Stimulated activated effector memory CD8-positive, alpha-beta T cell treated with anti-CD3 and anti-CD28 coated beads, Interleukin-12 subunit alpha, Interleukin-12 subunit beta, amount 100 ng/mL, for 72 hours (primary cell): ENCODE results near the gene ARHGAP28.

Source experiments
- ATAC-seq: fragments of 150-1000 bp; cut with Tn5 transposase; 2 replicates; pipeline ENCODE4 v1.10.0; 2021
- DNase-seq, 2 donors: peaks; one replicate each; pipeline ENCODE4 v3.0.0; 2021 to 2022; ENCODE audit warnings: low spot score in 2 of 2
- H3K27ac Mint-ChIP-seq: one replicate; pipeline ENCODE4 v1.8.0; 2022; ENCODE audit warnings: mild to moderate bottlenecking, mixed read lengths
- H3K36me3 Mint-ChIP-seq: one replicate; pipeline ENCODE4 v1.8.0; 2022; ENCODE audit warnings: mild to moderate bottlenecking, mixed read lengths
- H3K4me1 Mint-ChIP-seq: one replicate; pipeline ENCODE4 v1.8.0; 2022; ENCODE audit warnings: mixed read lengths
- H3K4me3 Mint-ChIP-seq: one replicate; pipeline ENCODE4 v1.8.0; 2022; ENCODE audit warnings: mild to moderate bottlenecking, mixed read lengths
- H3K9me3 Mint-ChIP-seq: one replicate; pipeline ENCODE4 v1.8.0; 2022; ENCODE audit warnings: mixed read lengths

The ARHGAP28 gene

GRCh38 chr18:6724331-6724730 lies 5.2 kb upstream of the ARHGAP28 start:
- no peaks in the 10 kb centered on the region for H3K36me3 Mint-ChIP-seq
- DNase-seq = no peak
- no peak overlapping the region for H3K4me3 Mint-ChIP-seq
- H3K9me3 Mint-ChIP-seq = peaks cover 8% of the 10 kb centered on the region
- H3K4me1 Mint-ChIP-seq = no peaks in the 10 kb centered on the region
- no peak for ATAC-seq
- H3K27ac Mint-ChIP-seq = no peak overlapping the region

GRCh38 chr18:6728331-6728730 lies 1.2 kb upstream of the ARHGAP28 start:
- H3K4me3 Mint-ChIP-seq = no peak overlapping the region
- DNase-seq (no peak), ATAC-seq (no peak)

GRCh38 chr18:6728809-6729246 lies 688 bp upstream of the ARHGAP28 start:
- Mint-ChIP-seq H3K9me3 (peaks cover 6% of the 10 kb centered on the region), H3K4me1 (no peaks in the 10 kb centered on the region), H3K4me3 (no peak overlapping the region), H3K27ac (no peak overlapping the region), H3K36me3 (no peaks in the 10 kb centered on the region)
- ATAC-seq (no peak), DNase-seq (no peak)

More at GRCh38 chr18:6728331-6728730, 1.2 kb upstream of the ARHGAP28 start:
- no peaks in the 10 kb centered on the region for H3K36me3 Mint-ChIP-seq
- H3K27ac Mint-ChIP-seq = no peak overlapping the region
- peaks cover 6% of the 10 kb centered on the region for H3K9me3 Mint-ChIP-seq
- no peaks in the 10 kb centered on the region for H3K4me1 Mint-ChIP-seq

GRCh38 chr18:6730416-6731221 lies 1.1 kb downstream of the ARHGAP28 start:
- Mint-ChIP-seq H3K27ac (no peak overlapping the region), H3K4me1 (no peaks in the 10 kb centered on the region), H3K4me3 (no peak overlapping the region), H3K36me3 (no peaks in the 10 kb centered on the region), H3K9me3 (peaks cover 6% of the 10 kb centered on the region)
- ATAC-seq (no peak), DNase-seq (no peak)

- no peak overlapping the region for H3K4me3 Mint-ChIP-seq
- no peak for ATAC-seq
- H3K9me3 Mint-ChIP-seq = peaks cover 6% of the 10 kb centered on the region
- H3K36me3 Mint-ChIP-seq = no peaks in the 10 kb centered on the region
- no peak overlapping the region for H3K27ac Mint-ChIP-seq
- no peak for DNase-seq
- H3K4me1 Mint-ChIP-seq = no peaks in the 10 kb centered on the region
Observed at GRCh38 chr18:6731222-6731596, 1.7 kb downstream of the ARHGAP28 start.

GRCh38 chr18:6732952-6733351 lies 3.4 kb downstream of the ARHGAP28 start:
- ATAC-seq (no peak), DNase-seq (no peak)
- H3K4me3 Mint-ChIP-seq = no peak overlapping the region
- no peak overlapping the region for H3K27ac Mint-ChIP-seq
- no peaks in the 10 kb centered on the region for H3K36me3 Mint-ChIP-seq
- H3K9me3 Mint-ChIP-seq = no peaks in the 10 kb centered on the region
- H3K4me1 Mint-ChIP-seq = no peaks in the 10 kb centered on the region

- H3K27ac Mint-ChIP-seq = no peak overlapping the region
- no peak overlapping the region for H3K4me3 Mint-ChIP-seq
- no peaks in the 10 kb centered on the region for H3K4me1 Mint-ChIP-seq
- no peak for ATAC-seq
- no peaks in the 10 kb centered on the region for H3K9me3 Mint-ChIP-seq
- no peaks in the 10 kb centered on the region for H3K36me3 Mint-ChIP-seq
- DNase-seq = no peak
Observed at GRCh38 chr18:6733758-6734157, 4.2 kb downstream of the ARHGAP28 start.

- Mint-ChIP-seq H3K27ac (no peak overlapping the region), H3K9me3 (no peaks in the 10 kb centered on the region), H3K4me1 (no peaks in the 10 kb centered on the region), H3K4me3 (no peak overlapping the region), H3K36me3 (no peaks in the 10 kb centered on the region)
- ATAC-seq (no peak), DNase-seq (no peak)
Observed at GRCh38 chr18:6734726-6735430, 5.4 kb downstream of the ARHGAP28 start.

GRCh38 chr18:6737833-6738232 lies 8.3 kb downstream of the ARHGAP28 start:
- no peak overlapping the region for H3K27ac Mint-ChIP-seq
- H3K4me3 Mint-ChIP-seq = no peak overlapping the region
- DNase-seq = no peak
- H3K9me3 Mint-ChIP-seq = peaks cover 6% of the 10 kb centered on the region
- H3K4me1 Mint-ChIP-seq = no peaks in the 10 kb centered on the region
- H3K36me3 Mint-ChIP-seq = no peaks in the 10 kb centered on the region
- ATAC-seq = no peak

GRCh38 chr18:6738622-6739021 lies 9.1 kb downstream of the ARHGAP28 start:
- Mint-ChIP-seq H3K9me3 (peaks cover 6% of the 10 kb centered on the region), H3K4me3 (no peak overlapping the region), H3K27ac (no peak overlapping the region), H3K36me3 (no peaks in the 10 kb centered on the region), H3K4me1 (no peaks in the 10 kb centered on the region)
- ATAC-seq (no peak), DNase-seq (no peak)

- H3K4me3 Mint-ChIP-seq = no peak overlapping the region
- H3K36me3 Mint-ChIP-seq = no peaks in the 10 kb centered on the region
- H3K4me1 Mint-ChIP-seq = no peaks in the 10 kb centered on the region
- peaks cover 9% of the 10 kb centered on the region for H3K9me3 Mint-ChIP-seq
- no peak overlapping the region for H3K27ac Mint-ChIP-seq
- no peak for DNase-seq
- ATAC-seq = no peak
Observed at GRCh38 chr18:6741232-6741663, 11.7 kb downstream of the ARHGAP28 start.

- Mint-ChIP-seq H3K36me3 (no peaks in the 10 kb centered on the region), H3K27ac (no peak overlapping the region), H3K4me3 (no peak overlapping the region), H3K4me1 (no peaks in the 10 kb centered on the region), H3K9me3 (peaks cover 12% of the 10 kb centered on the region)
- no peak for ATAC-seq
- DNase-seq = no peak
Observed at GRCh38 chr18:6741786-6742185, 12.3 kb downstream of the ARHGAP28 start.

- H3K9me3 Mint-ChIP-seq = peaks cover 15% of the 10 kb centered on the region
- H3K27ac Mint-ChIP-seq = no peak overlapping the region
- H3K4me3 Mint-ChIP-seq = no peak overlapping the region
- ATAC-seq (no peak), DNase-seq (no peak)
- no peaks in the 10 kb centered on the region for H3K4me1 Mint-ChIP-seq
- no peaks in the 10 kb centered on the region for H3K36me3 Mint-ChIP-seq
Observed at GRCh38 chr18:6743999-6744398, 14.5 kb downstream of the ARHGAP28 start.

- no peak for DNase-seq
- Mint-ChIP-seq H3K36me3 (no peaks in the 10 kb centered on the region), H3K9me3 (peaks cover 15% of the 10 kb centered on the region)
Observed at GRCh38 chr18:6744816-6745455, 15.4 kb downstream of the ARHGAP28 start.

GRCh38 chr18:6745504-6746031 lies 16.1 kb downstream of the ARHGAP28 start:
- no peaks in the 10 kb centered on the region for H3K4me1 Mint-ChIP-seq

More at GRCh38 chr18:6744816-6745455, 15.4 kb downstream of the ARHGAP28 start:
- Mint-ChIP-seq H3K4me1 (no peaks in the 10 kb centered on the region), H3K27ac (no peak overlapping the region), H3K4me3 (no peak overlapping the region)
- no peak for ATAC-seq

More at GRCh38 chr18:6745504-6746031, 16.1 kb downstream of the ARHGAP28 start:
- Mint-ChIP-seq H3K4me3 (no peak overlapping the region), H3K27ac (no peak overlapping the region), H3K9me3 (peaks cover 11% of the 10 kb centered on the region), H3K36me3 (no peaks in the 10 kb centered on the region)
- DNase-seq (no peak), ATAC-seq (no peak)
